ENCODE measurements around the gene PLCB3.
A peak's percentile ranks its signal among the peaks of the same experiment; 100 is the strongest.

The PLCB3 gene

DNA sequence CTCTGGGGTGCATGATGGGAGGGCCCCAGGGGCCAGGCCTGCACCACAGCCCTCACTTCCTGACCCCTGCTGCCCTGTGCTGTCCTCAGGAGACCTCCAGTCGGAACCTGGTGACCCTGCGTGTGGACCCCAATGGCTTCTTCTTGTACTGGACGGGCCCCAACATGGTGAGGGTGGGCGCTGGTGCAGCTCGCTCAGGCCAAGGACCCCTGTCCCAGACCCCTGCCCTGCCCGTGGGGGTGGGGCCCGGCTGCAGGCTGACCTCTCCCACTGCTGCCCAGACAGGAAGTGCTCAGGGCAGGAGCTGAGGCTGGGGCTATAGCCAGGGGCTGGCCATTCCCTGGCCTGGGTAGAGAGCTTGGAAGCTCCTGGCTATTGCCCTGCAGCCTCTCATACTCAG, 3.0 kb downstream of the PLCB3 start:
- peak overlapping the region; percentile 89; the same call in 1 of the 2 replicates for H3K27ac ChIP-seq
- TF ChIP-seq, protein P1, sequence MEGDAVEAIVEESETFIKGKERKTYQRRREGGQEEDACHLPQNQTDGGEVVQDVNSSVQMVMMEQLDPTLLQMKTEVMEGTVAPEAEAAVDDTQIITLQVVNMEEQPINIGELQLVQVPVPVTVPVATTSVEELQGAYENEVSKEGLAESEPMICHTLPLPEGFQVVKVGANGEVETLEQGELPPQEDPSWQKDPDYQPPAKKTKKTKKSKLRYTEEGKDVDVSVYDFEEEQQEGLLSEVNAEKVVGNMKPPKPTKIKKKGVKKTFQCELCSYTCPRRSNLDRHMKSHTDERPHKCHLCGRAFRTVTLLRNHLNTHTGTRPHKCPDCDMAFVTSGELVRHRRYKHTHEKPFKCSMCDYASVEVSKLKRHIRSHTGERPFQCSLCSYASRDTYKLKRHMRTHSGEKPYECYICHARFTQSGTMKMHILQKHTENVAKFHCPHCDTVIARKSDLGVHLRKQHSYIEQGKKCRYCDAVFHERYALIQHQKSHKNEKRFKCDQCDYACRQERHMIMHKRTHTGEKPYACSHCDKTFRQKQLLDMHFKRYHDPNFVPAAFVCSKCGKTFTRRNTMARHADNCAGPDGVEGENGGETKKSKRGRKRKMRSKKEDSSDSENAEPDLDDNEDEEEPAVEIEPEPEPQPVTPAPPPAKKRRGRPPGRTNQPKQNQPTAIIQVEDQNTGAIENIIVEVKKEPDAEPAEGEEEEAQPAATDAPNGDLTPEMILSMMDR (conservative IDR thresholded peaks at IDR 0.05), result no peak

DNA sequence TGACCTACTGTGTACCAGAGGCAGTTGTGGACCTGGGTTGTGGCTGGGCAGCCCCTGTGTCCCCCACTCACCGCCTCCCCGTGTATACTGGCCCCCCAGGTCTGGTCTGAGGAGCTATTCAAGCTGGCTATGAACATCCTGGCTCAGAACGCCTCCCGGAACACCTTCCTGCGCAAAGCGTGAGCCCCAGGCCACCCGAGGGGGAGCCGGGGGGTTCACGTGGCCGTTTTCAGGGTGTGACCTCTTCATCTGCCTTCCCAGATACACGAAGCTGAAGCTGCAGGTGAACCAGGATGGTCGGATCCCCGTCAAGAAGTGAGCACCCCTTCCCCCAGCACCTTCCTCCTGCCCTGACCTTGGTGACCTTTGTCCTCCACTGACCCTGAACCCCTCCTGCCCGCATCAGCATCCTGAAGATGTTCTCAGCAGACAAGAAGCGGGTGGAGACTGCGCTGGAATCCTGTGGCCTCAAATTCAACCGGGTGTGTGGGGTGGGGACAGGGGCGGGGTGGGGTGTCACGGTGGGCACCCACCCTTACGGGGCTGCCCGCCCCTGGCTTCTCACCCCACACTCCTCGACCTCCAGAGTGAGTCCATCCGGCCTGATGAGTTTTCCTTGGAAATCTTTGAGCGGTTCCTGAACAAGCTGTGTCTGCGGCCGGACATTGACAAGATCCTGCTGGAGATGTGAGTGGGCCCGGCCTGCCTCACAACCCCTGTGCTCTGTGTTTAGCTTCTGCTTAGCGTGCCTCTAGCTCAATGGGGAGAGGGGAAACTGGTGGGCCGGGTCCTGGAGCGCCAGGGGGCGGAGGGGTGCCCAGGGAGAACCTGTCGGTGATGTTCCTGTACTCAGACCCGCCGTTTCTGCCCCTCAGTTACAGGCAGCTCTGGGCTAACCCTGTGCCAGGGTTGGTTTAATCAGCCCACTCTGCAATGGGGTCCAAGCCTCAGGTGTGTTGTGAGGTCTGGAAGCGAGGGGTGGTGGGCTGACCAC, 4.1 kb downstream of the PLCB3 start:
- H3K27ac ChIP-seq, result no peak overlapping the region
- TF ChIP-seq, protein P1 (conservative IDR thresholded peaks at IDR 0.05), result no peak

DNA sequence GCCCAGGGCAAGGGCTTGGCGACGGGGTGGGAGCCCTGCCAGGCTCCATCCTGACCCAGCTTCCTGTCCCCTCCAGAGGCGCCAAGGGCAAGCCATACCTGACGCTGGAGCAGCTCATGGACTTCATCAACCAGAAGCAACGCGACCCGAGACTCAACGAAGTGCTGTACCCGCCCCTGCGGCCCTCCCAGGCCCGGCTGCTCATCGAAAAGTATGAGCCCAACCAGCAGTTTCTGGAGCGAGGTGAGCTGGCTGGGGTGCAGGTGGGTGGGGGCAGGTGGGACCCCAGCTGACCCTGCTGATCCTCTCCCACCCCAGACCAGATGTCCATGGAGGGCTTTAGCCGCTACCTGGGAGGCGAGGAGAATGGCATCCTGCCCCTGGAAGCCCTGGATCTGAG, 5.0 kb downstream of the PLCB3 start:
- H3K27ac ChIP-seq, result no peak overlapping the region
- TF ChIP-seq, protein P1 (conservative IDR thresholded peaks at IDR 0.05), result no peak

DNA sequence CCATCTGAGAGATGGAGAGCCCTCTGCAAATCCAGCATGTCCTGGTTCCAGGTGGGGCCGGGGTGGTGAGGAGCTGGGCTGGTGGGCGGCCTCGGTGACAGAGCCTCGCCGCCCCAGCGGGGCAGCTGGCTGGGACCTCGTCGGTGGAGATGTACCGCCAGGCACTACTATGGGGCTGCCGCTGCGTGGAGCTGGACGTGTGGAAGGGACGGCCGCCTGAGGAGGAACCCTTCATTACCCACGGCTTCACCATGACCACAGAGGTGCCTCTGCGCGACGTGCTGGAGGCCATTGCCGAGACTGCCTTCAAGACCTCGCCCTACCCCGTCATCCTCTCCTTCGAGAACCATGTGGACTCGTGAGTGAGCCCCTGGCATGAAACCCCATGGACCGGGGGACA, 7.0 kb downstream of the PLCB3 start:
- H3K27ac ChIP-seq, result no peak overlapping the region
- TF ChIP-seq, protein P1 (conservative IDR thresholded peaks at IDR 0.05), result no peak

DNA sequence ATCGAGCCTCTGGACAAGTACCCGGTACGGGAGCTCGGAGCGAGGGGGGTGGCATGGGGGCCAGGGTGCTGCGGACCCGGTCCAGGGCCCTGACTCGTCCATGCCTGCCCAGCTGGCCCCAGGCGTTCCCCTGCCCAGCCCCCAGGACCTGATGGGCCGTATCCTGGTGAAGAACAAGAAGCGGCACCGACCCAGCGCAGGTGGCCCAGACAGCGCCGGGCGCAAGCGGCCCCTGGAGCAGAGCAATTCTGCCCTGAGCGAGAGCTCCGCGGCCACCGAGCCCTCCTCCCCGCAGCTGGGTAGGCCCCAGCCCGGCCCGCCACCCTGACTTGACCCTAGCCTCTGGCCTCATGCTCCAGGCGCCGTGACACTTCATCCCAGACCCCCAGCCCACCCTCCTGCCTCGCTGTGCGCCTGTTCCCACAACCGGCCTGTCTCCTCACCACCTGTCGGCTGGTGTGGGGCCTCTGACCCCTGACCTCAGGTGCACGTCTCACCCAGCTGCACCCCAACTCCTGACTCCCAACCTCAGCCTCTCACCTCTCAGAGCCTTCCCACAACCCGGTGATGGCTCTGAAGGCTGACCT, 7.7 kb downstream of the PLCB3 start:
- H3K27ac ChIP-seq, result no peak overlapping the region
- TF ChIP-seq, protein P1 (conservative IDR thresholded peaks at IDR 0.05), result no peak; the same call in 1 of the 2 replicates

DNA sequence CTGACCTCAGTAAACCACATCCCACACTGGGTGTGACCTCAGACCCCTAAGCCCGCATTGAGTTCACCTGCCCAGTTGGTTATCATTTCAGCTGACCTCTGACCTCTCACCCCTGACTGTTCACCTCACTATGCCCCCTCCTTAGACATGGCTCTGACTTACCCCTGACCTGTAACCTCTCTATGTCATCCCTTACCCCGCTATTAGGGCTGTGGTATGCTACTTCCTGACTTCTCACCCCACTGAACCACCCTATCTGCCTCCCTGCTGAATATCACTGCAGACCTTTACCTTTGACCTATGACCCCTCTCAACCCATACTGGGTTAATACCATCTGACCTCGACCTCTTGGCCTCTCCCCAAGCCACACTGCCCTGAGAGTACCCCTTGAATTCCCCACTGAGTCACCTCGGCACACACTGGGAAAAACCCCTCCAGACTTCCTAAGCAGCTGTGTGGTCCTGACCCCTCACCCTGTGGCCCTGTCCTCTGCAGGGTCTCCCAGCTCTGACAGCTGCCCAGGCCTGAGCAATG, 8.3 kb downstream of the PLCB3 start:
- TF ChIP-seq, protein P1 (conservative IDR thresholded peaks at IDR 0.05), result no peak
- H3K27ac ChIP-seq, result no peak overlapping the region

DNA sequence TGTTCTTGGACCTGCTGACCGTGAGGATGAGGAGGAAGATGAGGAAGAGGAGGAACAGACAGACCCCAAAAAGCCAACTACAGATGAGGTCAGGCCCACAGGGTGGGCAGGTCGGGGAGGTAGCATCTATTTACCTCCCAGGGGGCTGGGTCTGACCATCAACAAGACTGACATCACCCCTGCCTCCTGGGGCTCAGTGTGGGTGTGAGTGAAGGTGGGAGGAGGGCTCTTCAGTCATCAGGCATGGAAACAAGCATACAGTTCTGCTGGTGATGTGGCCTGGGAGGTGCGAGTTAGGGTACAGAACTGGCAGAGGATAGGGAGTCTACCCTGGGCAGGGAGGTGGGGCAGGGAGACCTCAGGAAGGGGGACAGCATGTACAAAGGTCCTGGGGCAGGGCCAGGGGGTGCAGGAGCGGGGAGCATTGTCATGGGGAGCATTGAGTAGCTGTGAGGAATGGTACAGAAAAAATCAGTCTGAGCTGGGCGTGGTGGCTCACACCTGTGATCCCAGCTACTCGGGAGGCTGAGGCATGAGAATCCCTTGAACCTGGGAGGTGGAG, 8.9 kb downstream of the PLCB3 start:
- TF ChIP-seq, protein P1 (conservative IDR thresholded peaks at IDR 0.05), result no peak

More for the DNA sequence above, 8.9 kb downstream of the PLCB3 start:
- no peak overlapping the region for H3K27ac ChIP-seq

Data from VCaP (cell line).